Ishikawa (cell line): Measurements from ENCODE around the gene DNAJC27.

Source experiments
- CEBPB ChIP-seq: IDR thresholded peaks from 2 replicates; pipeline ENCODE4 v1.6.1; 2012
- CREB1 ChIP-seq: IDR thresholded peaks from 2 replicates; pipeline ENCODE4 v1.6.1; 2012; ENCODE audit warnings: low read depth
- EGR1 ChIP-seq: IDR thresholded peaks from 2 replicates; pipeline ENCODE4 v1.6.1; 2012
- EP300 ChIP-seq: IDR thresholded peaks from 2 replicates; pipeline ENCODE4 v1.6.1; 2012; ENCODE audit warnings: borderline replicate concordance
- FOXM1 ChIP-seq: IDR thresholded peaks from 2 replicates; pipeline ENCODE4 v1.6.1; 2012; ENCODE audit warnings: low read depth, borderline replicate concordance
- NFIC ChIP-seq: IDR thresholded peaks from 2 replicates; pipeline ENCODE4 v1.6.1; 2012
- RAD21 ChIP-seq: IDR thresholded peaks from 2 replicates; pipeline ENCODE4 v1.6.1; 2012; ENCODE audit warnings: low read depth
- REST ChIP-seq: IDR thresholded peaks from 2 replicates; pipeline ENCODE4 v1.6.1; 2012; ENCODE audit warnings: low read depth, mild to moderate bottlenecking
- TAF1 ChIP-seq: IDR thresholded peaks from 2 replicates; pipeline ENCODE4 v1.6.1; 2012; ENCODE audit warnings: low read depth, mild to moderate bottlenecking
- TCF12 ChIP-seq: IDR thresholded peaks from 2 replicates; pipeline ENCODE4 v1.6.1; 2012; ENCODE audit warnings: low read depth
- TEAD4 ChIP-seq: IDR thresholded peaks from 2 replicates; pipeline ENCODE4 v1.6.1; 2012
- USF1 ChIP-seq: IDR thresholded peaks from 2 replicates; pipeline ENCODE4 v1.6.1; 2012
- YY1 ChIP-seq: IDR thresholded peaks from 2 replicates; pipeline ENCODE4 v1.6.1; 2012; ENCODE audit warnings: low read depth
- ZBTB7A ChIP-seq: IDR thresholded peaks from 2 replicates; pipeline ENCODE4 v1.6.1; 2012; ENCODE audit warnings: low read depth
- TF ChIP-seq, protein P1 (sequence below): IDR thresholded peaks from 2 replicates; pipeline ENCODE4 v1.6.1; 2012

The DNAJC27 gene

GRCh38 chr2:24919037-24919505 lies 52.7 kb downstream of the DNAJC27 start:
- TF ChIP-seq YY1 (no peak), REST (no peak), EGR1 (no peak), TAF1 (no peak), FOXM1 (no peak)

DNA sequence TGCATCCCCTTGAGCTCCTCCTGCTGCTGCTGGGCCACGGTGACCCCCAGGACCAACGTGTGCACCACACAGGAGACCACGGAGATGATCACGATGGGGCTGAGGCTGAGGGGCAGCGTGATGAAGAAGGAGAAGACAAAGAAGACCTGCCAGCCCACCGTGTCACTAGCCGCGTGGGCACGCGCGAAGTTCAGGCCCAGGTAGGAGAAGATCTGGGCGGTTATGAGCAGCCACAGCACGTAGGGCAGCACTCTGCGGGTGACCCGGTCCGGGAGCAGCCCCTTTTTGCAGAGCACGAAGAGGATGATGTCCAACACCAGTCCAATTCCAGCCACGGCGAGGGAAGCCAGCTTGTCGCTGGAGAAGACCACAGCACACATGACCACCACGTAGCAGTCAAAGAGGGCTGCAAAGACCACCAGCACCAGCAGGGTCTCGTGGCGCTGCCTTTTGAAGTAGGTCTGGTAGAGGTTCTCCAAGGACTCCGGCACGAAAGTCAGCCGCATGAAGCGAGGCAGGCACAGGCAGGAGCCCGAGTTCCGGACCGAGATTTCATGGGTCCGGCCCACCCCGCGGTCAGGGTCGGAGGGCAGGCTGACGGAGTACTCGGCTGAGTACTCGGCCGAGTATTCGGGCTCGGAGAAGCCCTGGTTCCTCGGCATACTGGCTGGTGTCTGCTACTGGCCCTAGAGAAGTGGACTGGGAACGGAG lies 53.3 kb downstream of the DNAJC27 start:
- TF ChIP-seq NFIC (no peak), CEBPB (no peak), TEAD4 (no peak), RAD21 (no peak), FOXM1 (no peak), EGR1 (no peak), TCF12 (no peak), YY1 (no peak), EP300 (no peak)
- TF ChIP-seq, protein P1, sequence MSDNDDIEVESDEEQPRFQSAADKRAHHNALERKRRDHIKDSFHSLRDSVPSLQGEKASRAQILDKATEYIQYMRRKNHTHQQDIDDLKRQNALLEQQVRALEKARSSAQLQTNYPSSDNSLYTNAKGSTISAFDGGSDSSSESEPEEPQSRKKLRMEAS, result no peak

GRCh38 chr2:24917731-24918325 lies 53.9 kb downstream of the DNAJC27 start:
- TF ChIP-seq RAD21, result no peak
- TF ChIP-seq FOXM1, result no peak
- TF ChIP-seq EP300, result no peak
- TF ChIP-seq TCF12, result no peak
- TF ChIP-seq TEAD4, result no peak
- TF ChIP-seq, protein P1, result no peak
- no peak for TF ChIP-seq EGR1
- no peak for TF ChIP-seq TAF1
- TF ChIP-seq USF1, result no peak
- TF ChIP-seq CEBPB, result no peak
- TF ChIP-seq ZBTB7A, result no peak
- no peak for TF ChIP-seq REST
- TF ChIP-seq YY1, result no peak
- no peak for TF ChIP-seq CREB1
- TF ChIP-seq NFIC, result no peak

DNA sequence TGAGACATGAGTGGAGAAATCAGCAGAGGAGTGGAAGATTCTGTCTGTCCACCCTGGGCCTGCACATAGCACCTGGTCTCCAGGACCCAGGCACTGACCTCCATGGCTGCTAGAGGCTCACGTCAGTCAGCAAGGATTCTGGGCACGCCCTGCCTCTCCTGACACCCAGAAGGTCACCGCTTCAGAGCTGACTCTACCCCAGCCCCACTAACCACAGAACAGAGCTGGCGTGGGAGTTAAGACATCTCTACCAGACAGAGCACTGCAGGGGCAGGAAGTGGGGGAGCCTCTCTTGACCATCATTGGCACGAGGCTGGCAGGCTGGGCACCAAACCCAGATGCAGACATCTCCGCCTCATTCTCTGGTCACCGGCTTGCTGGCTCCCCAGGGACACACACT lies 54.7 kb downstream of the DNAJC27 start:
- TF ChIP-seq ZBTB7A, result no peak

- no peak for TF ChIP-seq USF1
Measured at GRCh38 chr2:24915796-24916195, 56.0 kb downstream of the DNAJC27 start.

- no peak for TF ChIP-seq EGR1
- no peak for TF ChIP-seq FOXM1
- TF ChIP-seq RAD21, result no peak
- no peak for TF ChIP-seq YY1
- no peak for TF ChIP-seq NFIC
- TF ChIP-seq TEAD4, result no peak
- no peak for TF ChIP-seq ZBTB7A
- no peak for TF ChIP-seq TAF1
Measured at GRCh38 chr2:24915175-24915574, 56.6 kb downstream of the DNAJC27 start.

DNA sequence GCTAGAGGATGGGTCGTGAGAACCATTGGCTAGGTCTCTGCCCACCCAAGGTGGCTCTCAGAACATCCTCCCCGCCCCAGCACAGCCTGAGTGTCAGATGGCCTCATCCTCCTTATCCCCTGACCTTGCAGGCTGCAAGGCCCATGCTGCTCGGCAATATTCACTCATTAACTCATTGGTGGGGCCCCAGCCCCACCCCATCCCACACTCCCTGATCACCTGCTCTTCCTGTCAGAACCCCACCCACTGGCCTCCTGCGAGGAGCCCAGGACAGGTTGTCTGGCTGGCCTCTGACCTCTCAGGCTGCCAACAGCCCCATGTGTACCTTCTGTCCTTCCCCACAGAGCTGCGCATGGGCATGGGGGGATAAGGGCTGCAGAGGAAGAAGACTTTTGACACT lies 57.0 kb downstream of the DNAJC27 start:
- TF ChIP-seq EGR1 (no peak), FOXM1 (no peak), USF1 (no peak), ZBTB7A (no peak), TEAD4 (no peak), EP300 (no peak), NFIC (no peak), RAD21 (no peak), REST (no peak)
- TF ChIP-seq, protein P1, result no peak
